HepG2 (cell line): ENCODE data around the gene MYO3B. TPM values are rescaled to one million over a fixed set of nuclear protein-coding genes. Genes with fewer than 3 reads are reported as not detected.
A peak's percentile ranks its signal among the peaks of the same experiment; 100 is the strongest.

Experiments
- ATAC-seq: fragments of 200-7000 bp; cut with Tn5 transposase; 3 replicates; pipeline ENCODE4 v1.9.1; 2020; ENCODE audit warnings: mild to moderate bottlenecking, moderate library complexity
- BruUV-seq: library from RNA; stranded (reverse); fragments of 400-500 nt; replicated peaks from 2 replicates; lab custom pipeline; 2021; lab: Mats Ljungman, UMichigan
- CTCF ChIA-PET: fragments of 300-600 bp; formaldehyde crosslinking; extraction: SDS; loops from one replicate; lab custom pipeline; 2021; ENCODE audit warnings: low total read pairs, inconsistent platforms, low intra/inter-chr PET ratio; lab: Yijun Ruan, JAX
- POLR2A ChIA-PET: fragments of 350-600 bp; sonication (Branson Sonifier 250); formaldehyde crosslinking; loops from one replicate; lab custom pipeline; 2020; ENCODE audit warnings: antibody characterized with exemption, inconsistent platforms; lab: Yijun Ruan, JAX
- DNase-seq: peaks from one replicate; pipeline ENCODE4 v3.0.0-alpha.2; 2015; ENCODE audit warnings: low spot score
- FAIRE-seq: peaks from 3 replicates; lab custom pipeline; 2011; peaks lifted over from hg19 to GRCh38; lab: Jason Lieb, UNC
- H2AFZ ChIP-seq: one replicate; pipeline ENCODE4 v1.6.1; 2011; ENCODE audit warnings: low read length, inconsistent platforms
- H3K27ac ChIP-seq: fragments of 300-600 bp; 3 replicates; pipeline ENCODE4 v1.8.0; 2011; ENCODE audit warnings: mixed run types, mild to moderate bottlenecking, mixed read lengths, low read length, inconsistent platforms; ENCODE audit not compliant: insufficient read depth; ENCODE audit errors: extremely low read length
- H3K27me3 ChIP-seq, 2 experiments: fragments of 200-600 bp in 1 of 2; 2 replicates in 1 of 2; 3 replicates in 1 of 2; pipeline versions ENCODE4 v1.6.0 to v1.8.0; 2011; ENCODE audit warnings: low read length in 2 of 2, mild to moderate bottlenecking in 2 of 2, moderate library complexity in 2 of 2, inconsistent platforms in 1 of 2; ENCODE audit not compliant: insufficient read depth in 2 of 2, control insufficient read depth in 1 of 2
- H3K36me3 ChIP-seq, 2 experiments: fragments of 200-600 bp in 1 of 2; replicated peaks in 1 of 2; 2 replicates in 1 of 2; 3 replicates in 1 of 2; pipeline versions ENCODE4 v1.5.1 to v1.8.0; 2011; ENCODE audit warnings: low read length in 2 of 2, inconsistent platforms in 1 of 2; ENCODE audit not compliant: insufficient read depth in 2 of 2, control insufficient read depth in 1 of 2
- H3K4me1 ChIP-seq: 2 replicates; pipeline ENCODE4 v1.5.1; 2012; ENCODE audit warnings: low read length, inconsistent platforms; ENCODE audit not compliant: insufficient read depth
- H3K4me2 ChIP-seq: 2 replicates; pipeline ENCODE4 v1.6.0; 2011; ENCODE audit warnings: low read depth, low read length, inconsistent platforms
- H3K4me3 ChIP-seq, 3 experiments: fragments of 200-600 bp in 1 of 3; sonication (generic), shearing (Covaris generic) in 1 of 3; replicated peaks in 1 of 3; 2 replicates each; pipeline ENCODE4 v1.5.1; 2011 to 2016; ENCODE audit warnings: low read length in 3 of 3, inconsistent platforms in 2 of 3, low read depth in 2 of 3, mild to moderate bottlenecking in 2 of 3, control low read depth in 1 of 3, mixed read lengths in 1 of 3; ENCODE audit not compliant: insufficient read depth in 1 of 3
- H3K79me2 ChIP-seq: one replicate; pipeline ENCODE4 v1.6.1; 2011; ENCODE audit warnings: low read length, inconsistent platforms; ENCODE audit not compliant: insufficient read depth
- H3K9ac ChIP-seq: 2 replicates; pipeline ENCODE4 v1.6.0; 2011; ENCODE audit warnings: mild to moderate bottlenecking, low read depth, low read length, inconsistent platforms; ENCODE audit not compliant: insufficient read depth
- H3K9me3 ChIP-seq: 2 replicates; pipeline ENCODE4 v1.5.1; 2012; ENCODE audit warnings: mild to moderate bottlenecking, low read length
- H4K20me1 ChIP-seq: 2 replicates; pipeline ENCODE4 v1.6.0; 2011; ENCODE audit warnings: inconsistent platforms, mild to moderate bottlenecking, low read length, moderate library complexity; ENCODE audit not compliant: insufficient read depth
- ESRRA ChIP-seq: sonication (generic); formaldehyde crosslinking; IDR thresholded peaks from 2 replicates; pipeline ENCODE4 v1.5.1; 2020; ENCODE audit warnings: mild to moderate bottlenecking, low read depth, missing genetic modification reagents
- FOSL2 ChIP-seq: sonication (generic); formaldehyde crosslinking; IDR thresholded peaks from 2 replicates; pipeline ENCODE4 v1.4.0; 2020; ENCODE audit warnings: missing genetic modification reagents
- KLF9 ChIP-seq: IDR thresholded peaks from 2 replicates; pipeline ENCODE4 v1.6.1; 2016; ENCODE audit warnings: low read depth
- NR2C2 ChIP-seq: sonication (generic); formaldehyde crosslinking; IDR thresholded peaks from 2 replicates; pipeline ENCODE4 v1.4.0; 2020; ENCODE audit warnings: missing genetic modification reagents, mild to moderate bottlenecking, moderate library complexity, borderline replicate concordance
- SNRNP70 ChIP-seq: fragments of 200-400 bp; formaldehyde crosslinking; IDR thresholded peaks from 2 replicates; pipeline ENCODE4 v1.6.1; 2017; ENCODE audit warnings: mild to moderate bottlenecking, low read depth, low read length, moderate library complexity
- ZNF225 ChIP-seq: sonication (generic); formaldehyde crosslinking; IDR thresholded peaks from 2 replicates; pipeline ENCODE4 v1.4.0; 2020; ENCODE audit warnings: mild to moderate bottlenecking, missing genetic modification reagents
- ZNF616 ChIP-seq: sonication (generic); formaldehyde crosslinking; IDR thresholded peaks from 2 replicates; pipeline ENCODE4 v1.5.0; 2020; ENCODE audit warnings: low read depth, mild to moderate bottlenecking, missing genetic modification reagents
- ZNF678 ChIP-seq: sonication (generic); formaldehyde crosslinking; IDR thresholded peaks from 2 replicates; pipeline ENCODE4 v1.4.0; 2020; ENCODE audit warnings: mild to moderate bottlenecking, missing genetic modification reagents
- ZNF773 ChIP-seq: sonication (generic); formaldehyde crosslinking; IDR thresholded peaks from 2 replicates; pipeline ENCODE4 v1.4.0; 2020; ENCODE audit warnings: missing genetic modification reagents, borderline replicate concordance
- WGBS: methylation state at CpG from one replicate; pipeline ENCODE4 v1.1.6; 2017; ENCODE audit warnings: low lambda C conversion rate; 5-methylcytosine and 5-hydroxymethylcytosine counted together
- in situ Hi-C: cut with HindIII; loops from 2 replicates; pipeline ENCODE4 v1.10.0; 2017; ENCODE audit warnings: low pct_unique_long_range_greater_than_20kb; ENCODE audit not compliant: extremely low pct_ligation_motif_present
- intact Hi-C: fragments of 100-400 bp; cut with micrococcal nuclease; formaldehyde crosslinking; loops from one replicate; pipeline ENCODE4 v1.10.0; 2022; ENCODE audit not compliant: unreplicated experiment
- polyA plus RNA-seq, 8 experiments: library from polyadenylated mRNA; depleted of rRNA in 3 of 8; stranded (reverse) in 7 of 8; unstranded in 1 of 8; fragments of >200 nt; fragmentation: Illumina TruSeq in 4 of 8; extraction: Trizol in 4 of 8; gene quantifications; 2 replicates each; pipeline versions ENCODE4 v1.2.1 to v1.2.3, GENCODE V29; 2011 to 2016; ENCODE audit warnings: low read depth in 4 of 8, missing spikeins in 1 of 8, mixed read lengths in 1 of 8; ENCODE audit not compliant: insufficient read depth in 1 of 8
- total RNA-seq, 5 experiments: library from RNA; depleted of rRNA; stranded (reverse); fragments of >200 nt; fragmentation: Illumina TruSeq; extraction: Trizol; gene quantifications; 2 replicates each; pipeline ENCODE4 v1.2.3, GENCODE V29; 2016; ENCODE audit warnings: low read depth in 1 of 5
- TF ChIP-seq, protein P1 (sequence below): IDR thresholded peaks from 2 replicates; pipeline ENCODE4 v1.6.1; 2012; ENCODE audit warnings: low read length, improper control_type of control experiment
- TF ChIP-seq, protein P2 (sequence below): sonication (generic); formaldehyde crosslinking; IDR thresholded peaks from 2 replicates; pipeline ENCODE4 v1.9.0; 2021; ENCODE audit warnings: missing genetic modification reagents, borderline replicate concordance

Gene MYO3B
- total and polyA plus RNA-seq, 2 of the 13 experiments (the other 11 are each of a cell fraction or from before 2014, with no cell fraction given): 0.01 TPM; not detected in 1

DNA sequence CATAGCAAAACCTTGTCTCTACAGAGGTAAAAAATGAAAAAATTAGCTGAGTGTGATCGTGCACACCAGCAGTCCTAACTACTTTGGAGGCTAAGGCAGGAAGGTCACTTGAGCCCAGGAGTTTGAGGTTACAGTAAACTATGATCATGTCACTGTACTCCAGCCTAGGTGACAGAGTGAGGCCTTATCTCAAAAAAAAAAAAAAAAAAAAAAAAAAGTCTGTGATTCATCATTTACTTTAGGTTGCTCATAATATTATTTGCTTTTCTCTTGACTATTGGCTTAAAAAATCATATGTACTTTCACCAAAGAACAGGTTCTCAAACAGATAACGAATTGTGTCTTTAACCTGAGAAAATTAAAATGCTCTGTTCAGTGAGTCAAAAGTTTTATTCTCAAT lies 129.1 kb downstream of the MYO3B start:
- peak; percentile 19 for DNase-seq
- no peak for TF ChIP-seq ZNF225 (CRISPR knock-in tag)
- TF ChIP-seq FOSL2 (CRISPR knock-in tag): 0 out of 2 replicates have a peak, but pooled peaks have one; percentile 4
- peak; percentile 27; the same call in 1 of the 3 replicates for ATAC-seq
- Histone ChIP-seq H3K4me1 (peaks cover 10% of the 10 kb centered on the region; the same call in 1 of the 2 replicates), H3K36me3 (no peaks in the 10 kb centered on the region), H3K79me2 (no peaks in the 10 kb centered on the region), H3K4me2 (no peak overlapping the region), H3K4me3 (no peak overlapping the region), H3K9ac (no peak overlapping the region), H2AFZ (no peak overlapping the region), H3K27me3 (no peaks in the 10 kb centered on the region; a peak in 1 of 5 replicates), H3K27ac (no peak overlapping the region), H4K20me1 (no peaks in the 10 kb centered on the region), H3K9me3 (no peaks in the 10 kb centered on the region)
- no TSS peak for BruUV-seq
- intact Hi-C loops (no loop called here), in situ Hi-C loops (no loop called here)
- WGBS: 0% methylated on average over 2 of the region's 2 CpGs
- POLR2A ChIA-PET: no interaction called here
- FAIRE-seq: no peak
- CTCF ChIA-PET: no interaction called here

DNA sequence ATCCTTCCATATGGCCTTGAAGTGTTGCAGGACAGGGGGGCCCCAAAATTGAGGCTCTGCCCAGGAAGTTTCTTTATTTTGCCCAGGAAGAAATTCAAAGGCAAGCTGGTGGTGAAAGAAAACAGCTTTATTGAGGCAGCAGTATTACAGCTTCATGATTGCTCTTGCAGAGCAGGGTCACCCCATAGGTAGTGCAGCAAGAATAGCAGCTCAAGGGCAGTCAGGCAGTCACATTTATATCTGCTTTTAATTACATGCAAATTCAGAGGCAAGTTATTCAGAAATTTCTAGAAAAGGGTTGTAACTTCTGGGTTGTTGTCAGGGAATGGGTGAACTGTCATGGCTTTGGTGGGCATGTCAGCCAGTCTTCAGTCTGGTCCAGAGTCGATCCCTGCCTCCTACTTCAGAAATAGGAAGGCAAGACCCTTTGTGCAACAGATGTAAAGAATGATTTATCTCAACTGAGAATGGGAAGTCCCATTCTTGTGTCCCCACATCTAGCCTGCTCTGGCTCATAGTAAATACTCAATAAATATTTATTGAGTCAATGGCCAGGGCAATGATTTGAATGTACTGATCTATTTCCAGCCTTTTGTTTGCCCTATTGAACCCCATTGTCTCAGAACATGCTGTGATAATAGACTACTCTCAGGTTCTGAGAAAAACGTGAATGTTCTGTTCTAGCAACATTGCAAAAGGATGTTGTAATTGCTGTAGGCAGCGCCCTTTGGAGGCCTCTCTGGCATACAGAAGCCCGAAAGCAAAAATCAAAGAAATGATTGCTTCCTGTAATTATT lies 129.8 kb downstream of the MYO3B start:
- in situ Hi-C loops (no loop called here), intact Hi-C loops (no loop called here)
- Histone ChIP-seq H4K20me1 (no peaks in the 10 kb centered on the region), H3K4me3 (no peak overlapping the region), H3K27me3 (no peaks in the 10 kb centered on the region; a peak in 1 of 5 replicates), H3K4me2 (no peak overlapping the region), H3K79me2 (no peaks in the 10 kb centered on the region), H2AFZ (no peak overlapping the region), H3K4me1 (peaks cover 10% of the 10 kb centered on the region; the same call in 1 of the 2 replicates), H3K9ac (no peak overlapping the region), H3K27ac (no peak overlapping the region), H3K9me3 (no peaks in the 10 kb centered on the region), H3K36me3 (no peaks in the 10 kb centered on the region)
- no peak for ATAC-seq
- FAIRE-seq: no peak
- WGBS: 6% methylated on average over 4 of the region's 4 CpGs
- DNase-seq: no peak
- POLR2A ChIA-PET: no interaction called here
- CTCF ChIA-PET: no interaction called here
- BruUV-seq: no TSS peak
- TF ChIP-seq ZNF678 (CRISPR knock-in tag) (no peak), ZNF773 (CRISPR knock-in tag) (no peak), ESRRA (no peak), NR2C2 (CRISPR knock-in tag) (no peak), ZNF616 (CRISPR knock-in tag) (no peak), KLF9 (CRISPR knock-in tag) (no peak), SNRNP70 (no peak)
- TF ChIP-seq, protein P1, sequence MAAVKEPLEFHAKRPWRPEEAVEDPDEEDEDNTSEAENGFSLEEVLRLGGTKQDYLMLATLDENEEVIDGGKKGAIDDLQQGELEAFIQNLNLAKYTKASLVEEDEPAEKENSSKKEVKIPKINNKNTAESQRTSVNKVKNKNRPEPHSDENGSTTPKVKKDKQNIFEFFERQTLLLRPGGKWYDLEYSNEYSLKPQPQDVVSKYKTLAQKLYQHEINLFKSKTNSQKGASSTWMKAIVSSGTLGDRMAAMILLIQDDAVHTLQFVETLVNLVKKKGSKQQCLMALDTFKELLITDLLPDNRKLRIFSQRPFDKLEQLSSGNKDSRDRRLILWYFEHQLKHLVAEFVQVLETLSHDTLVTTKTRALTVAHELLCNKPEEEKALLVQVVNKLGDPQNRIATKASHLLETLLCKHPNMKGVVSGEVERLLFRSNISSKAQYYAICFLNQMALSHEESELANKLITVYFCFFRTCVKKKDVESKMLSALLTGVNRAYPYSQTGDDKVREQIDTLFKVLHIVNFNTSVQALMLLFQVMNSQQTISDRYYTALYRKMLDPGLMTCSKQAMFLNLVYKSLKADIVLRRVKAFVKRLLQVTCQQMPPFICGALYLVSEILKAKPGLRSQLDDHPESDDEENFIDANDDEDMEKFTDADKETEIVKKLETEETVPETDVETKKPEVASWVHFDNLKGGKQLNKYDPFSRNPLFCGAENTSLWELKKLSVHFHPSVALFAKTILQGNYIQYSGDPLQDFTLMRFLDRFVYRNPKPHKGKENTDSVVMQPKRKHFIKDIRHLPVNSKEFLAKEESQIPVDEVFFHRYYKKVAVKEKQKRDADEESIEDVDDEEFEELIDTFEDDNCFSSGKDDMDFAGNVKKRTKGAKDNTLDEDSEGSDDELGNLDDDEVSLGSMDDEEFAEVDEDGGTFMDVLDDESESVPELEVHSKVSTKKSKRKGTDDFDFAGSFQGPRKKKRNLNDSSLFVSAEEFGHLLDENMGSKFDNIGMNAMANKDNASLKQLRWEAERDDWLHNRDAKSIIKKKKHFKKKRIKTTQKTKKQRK: no peak
- TF ChIP-seq, protein P2, sequence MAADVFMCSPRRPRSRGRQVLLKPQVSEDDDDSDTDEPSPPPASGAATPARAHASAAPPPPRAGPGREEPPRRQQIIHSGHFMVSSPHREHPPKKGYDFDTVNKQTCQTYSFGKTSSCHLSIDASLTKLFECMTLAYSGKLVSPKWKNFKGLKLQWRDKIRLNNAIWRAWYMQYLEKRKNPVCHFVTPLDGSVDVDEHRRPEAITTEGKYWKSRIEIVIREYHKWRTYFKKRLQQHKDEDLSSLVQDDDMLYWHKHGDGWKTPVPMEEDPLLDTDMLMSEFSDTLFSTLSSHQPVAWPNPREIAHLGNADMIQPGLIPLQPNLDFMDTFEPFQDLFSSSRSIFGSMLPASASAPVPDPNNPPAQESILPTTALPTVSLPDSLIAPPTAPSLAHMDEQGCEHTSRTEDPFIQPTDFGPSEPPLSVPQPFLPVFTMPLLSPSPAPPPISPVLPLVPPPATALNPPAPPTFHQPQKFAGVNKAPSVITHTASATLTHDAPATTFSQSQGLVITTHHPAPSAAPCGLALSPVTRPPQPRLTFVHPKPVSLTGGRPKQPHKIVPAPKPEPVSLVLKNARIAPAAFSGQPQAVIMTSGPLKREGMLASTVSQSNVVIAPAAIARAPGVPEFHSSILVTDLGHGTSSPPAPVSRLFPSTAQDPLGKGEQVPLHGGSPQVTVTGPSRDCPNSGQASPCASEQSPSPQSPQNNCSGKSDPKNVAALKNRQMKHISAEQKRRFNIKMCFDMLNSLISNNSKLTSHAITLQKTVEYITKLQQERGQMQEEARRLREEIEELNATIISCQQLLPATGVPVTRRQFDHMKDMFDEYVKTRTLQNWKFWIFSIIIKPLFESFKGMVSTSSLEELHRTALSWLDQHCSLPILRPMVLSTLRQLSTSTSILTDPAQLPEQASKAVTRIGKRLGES (CRISPR knock-in tag): no peak
